ENCODE measurements around the gene GM2A. TPM values are rescaled to one million over a fixed set of nuclear protein-coding genes. Genes with fewer than 3 reads are reported as not detected.

The GM2A gene
- total and polyA plus RNA-seq, 9 of the 15 experiments (the other 6 are each of a cell fraction or from before 2014, with no cell fraction given): 5.8 to 36.0 (median 10.0) TPM

DNA sequence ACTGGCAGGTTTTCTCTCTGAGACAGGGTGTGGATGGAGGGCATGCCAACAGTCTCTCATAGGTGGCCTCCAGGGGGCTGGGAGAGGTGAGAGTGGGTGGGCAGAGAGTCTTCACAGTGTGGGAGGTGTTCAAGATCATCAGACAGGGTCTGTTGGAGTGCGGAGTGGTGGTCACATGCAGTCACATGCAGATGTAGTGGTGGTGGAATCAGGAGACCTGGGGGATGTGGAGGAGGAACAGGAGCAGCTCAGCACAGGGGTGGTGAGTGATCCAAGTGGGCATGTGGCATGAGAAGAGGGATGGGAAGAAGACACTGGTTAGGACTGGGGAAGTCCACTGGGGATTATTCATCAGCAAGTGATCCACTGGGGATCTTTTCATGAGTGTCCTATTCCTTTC lies 5.8 kb downstream of the GM2A start:
- Histone ChIP-seq H3K9me1 (ENCODE audit: control insufficient read depth, insufficient read depth, low read length) (no peaks in the 10 kb centered on the region), H3K4me2 (ENCODE audit: insufficient read depth, low read length) (no peak overlapping the region), H3K27me3 (ENCODE audit: control insufficient read depth in 2 of 2, insufficient read depth in 2 of 2, low read length in 2 of 2) (no peaks in the 10 kb centered on the region), H3K4me1 (replicated peaks in 1 of 2; ENCODE audit: control insufficient read depth in 2 of 2, insufficient read depth in 2 of 2, low read length in 2 of 2) (peaks cover 0 to 8% of the 10 kb centered on the region in 2 experiments; a peak in 3 of 5 replicates), H3K9ac (ENCODE audit: insufficient read depth in 1 of 2, low read depth in 2 of 2, low read length in 2 of 2) (no peak overlapping the region), H3K4me3 (no peak overlapping the region), H3K27ac (ENCODE audit: extremely low read depth, low read depth, low read length) (no peak overlapping the region), H3K36me3 (ENCODE audit: control insufficient read depth, insufficient read depth, low read length) (peaks cover 3% of the 10 kb centered on the region; the same call in 1 of the 3 replicates), H3K79me2 (ENCODE audit: control insufficient read depth, insufficient read depth, low read length) (peaks cover 2% of the 10 kb centered on the region; the same call in 1 of the 3 replicates), H4K20me1 (replicated peaks; ENCODE audit: control insufficient read depth, insufficient read depth, low read length) (no peaks in the 10 kb centered on the region), H3K9me3 (replicated peaks; ENCODE audit: control insufficient read depth, insufficient read depth, low read depth, low read length) (no peaks in the 10 kb centered on the region), H2AFZ (ENCODE audit: low read depth, low read length) (no peak overlapping the region)
- ATAC-seq (no peak), DNase-seq (ENCODE audit: extremely low read depth in 1 of 4, low spot score in 3 of 4) (no peak), FAIRE-seq (no peak)
- intact Hi-C loops (cut with micrococcal nuclease): no loop called here
- in situ Hi-C loops (cut with MboI): no loop called here
- ChIA-PET POLR2A (interaction anchor here (0.6 kb wide), 1 partner anchor 370 kb away, joined by 4 read pairs; no protein-coding TSS in a partner anchor), CTCF (ENCODE audit: low intra/inter-chr PET ratio) (no interaction called here)
- no TSS peak for BruUV-seq (replicated peaks)
- TF ChIP-seq ZZZ3 (IDR thresholded peaks at IDR 0.05) (no peak), KDM4B (IDR thresholded peaks at IDR 0.05; ENCODE audit: borderline replicate concordance in 2 of 2, low read depth in 1 of 2) (no peak), GABPB2 (CRISPR knock-in tag; conservative IDR thresholded peaks at IDR 0.05) (no peak), ZNF644 (tag; IDR thresholded peaks at IDR 0.05; ENCODE audit: low read depth) (no peak), ZKSCAN8 (CRISPR knock-in tag; IDR thresholded peaks at IDR 0.05) (no peak)
- TF ChIP-seq, protein P1, sequence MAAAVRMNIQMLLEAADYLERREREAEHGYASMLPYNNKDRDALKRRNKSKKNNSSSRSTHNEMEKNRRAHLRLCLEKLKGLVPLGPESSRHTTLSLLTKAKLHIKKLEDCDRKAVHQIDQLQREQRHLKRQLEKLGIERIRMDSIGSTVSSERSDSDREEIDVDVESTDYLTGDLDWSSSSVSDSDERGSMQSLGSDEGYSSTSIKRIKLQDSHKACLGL (CRISPR knock-in tag; IDR thresholded peaks at IDR 0.05; ENCODE audit: borderline replicate concordance, poor library complexity, severe bottlenecking): no peak
- TF ChIP-seq, protein P2, sequence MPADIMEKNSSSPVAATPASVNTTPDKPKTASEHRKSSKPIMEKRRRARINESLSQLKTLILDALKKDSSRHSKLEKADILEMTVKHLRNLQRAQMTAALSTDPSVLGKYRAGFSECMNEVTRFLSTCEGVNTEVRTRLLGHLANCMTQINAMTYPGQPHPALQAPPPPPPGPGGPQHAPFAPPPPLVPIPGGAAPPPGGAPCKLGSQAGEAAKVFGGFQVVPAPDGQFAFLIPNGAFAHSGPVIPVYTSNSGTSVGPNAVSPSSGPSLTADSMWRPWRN (IDR thresholded peaks at IDR 0.05; ENCODE audit: low read depth): no peak
- TF ChIP-seq, protein P3, sequence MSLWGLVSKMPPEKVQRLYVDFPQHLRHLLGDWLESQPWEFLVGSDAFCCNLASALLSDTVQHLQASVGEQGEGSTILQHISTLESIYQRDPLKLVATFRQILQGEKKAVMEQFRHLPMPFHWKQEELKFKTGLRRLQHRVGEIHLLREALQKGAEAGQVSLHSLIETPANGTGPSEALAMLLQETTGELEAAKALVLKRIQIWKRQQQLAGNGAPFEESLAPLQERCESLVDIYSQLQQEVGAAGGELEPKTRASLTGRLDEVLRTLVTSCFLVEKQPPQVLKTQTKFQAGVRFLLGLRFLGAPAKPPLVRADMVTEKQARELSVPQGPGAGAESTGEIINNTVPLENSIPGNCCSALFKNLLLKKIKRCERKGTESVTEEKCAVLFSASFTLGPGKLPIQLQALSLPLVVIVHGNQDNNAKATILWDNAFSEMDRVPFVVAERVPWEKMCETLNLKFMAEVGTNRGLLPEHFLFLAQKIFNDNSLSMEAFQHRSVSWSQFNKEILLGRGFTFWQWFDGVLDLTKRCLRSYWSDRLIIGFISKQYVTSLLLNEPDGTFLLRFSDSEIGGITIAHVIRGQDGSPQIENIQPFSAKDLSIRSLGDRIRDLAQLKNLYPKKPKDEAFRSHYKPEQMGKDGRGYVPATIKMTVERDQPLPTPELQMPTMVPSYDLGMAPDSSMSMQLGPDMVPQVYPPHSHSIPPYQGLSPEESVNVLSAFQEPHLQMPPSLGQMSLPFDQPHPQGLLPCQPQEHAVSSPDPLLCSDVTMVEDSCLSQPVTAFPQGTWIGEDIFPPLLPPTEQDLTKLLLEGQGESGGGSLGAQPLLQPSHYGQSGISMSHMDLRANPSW (CRISPR knock-in tag; IDR thresholded peaks at IDR 0.05): no peak
- TF ChIP-seq, protein P4, sequence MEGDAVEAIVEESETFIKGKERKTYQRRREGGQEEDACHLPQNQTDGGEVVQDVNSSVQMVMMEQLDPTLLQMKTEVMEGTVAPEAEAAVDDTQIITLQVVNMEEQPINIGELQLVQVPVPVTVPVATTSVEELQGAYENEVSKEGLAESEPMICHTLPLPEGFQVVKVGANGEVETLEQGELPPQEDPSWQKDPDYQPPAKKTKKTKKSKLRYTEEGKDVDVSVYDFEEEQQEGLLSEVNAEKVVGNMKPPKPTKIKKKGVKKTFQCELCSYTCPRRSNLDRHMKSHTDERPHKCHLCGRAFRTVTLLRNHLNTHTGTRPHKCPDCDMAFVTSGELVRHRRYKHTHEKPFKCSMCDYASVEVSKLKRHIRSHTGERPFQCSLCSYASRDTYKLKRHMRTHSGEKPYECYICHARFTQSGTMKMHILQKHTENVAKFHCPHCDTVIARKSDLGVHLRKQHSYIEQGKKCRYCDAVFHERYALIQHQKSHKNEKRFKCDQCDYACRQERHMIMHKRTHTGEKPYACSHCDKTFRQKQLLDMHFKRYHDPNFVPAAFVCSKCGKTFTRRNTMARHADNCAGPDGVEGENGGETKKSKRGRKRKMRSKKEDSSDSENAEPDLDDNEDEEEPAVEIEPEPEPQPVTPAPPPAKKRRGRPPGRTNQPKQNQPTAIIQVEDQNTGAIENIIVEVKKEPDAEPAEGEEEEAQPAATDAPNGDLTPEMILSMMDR (IDR thresholded peaks at IDR 0.05 in 2 of 3, conservative IDR thresholded peaks at IDR 0.05 in 1 of 3; ENCODE audit: insufficient read depth in 2 of 3, low read depth in 1 of 3, low read length in 3 of 3): no peak
- 0% methylated on average over 1 of the region's 1 CpG for WGBS (ENCODE audit: insufficient coverage, low coverage, missing lambda C conversion rate)
